ENCODE results near the gene SLC25A44.

Gene SLC25A44, protein sequence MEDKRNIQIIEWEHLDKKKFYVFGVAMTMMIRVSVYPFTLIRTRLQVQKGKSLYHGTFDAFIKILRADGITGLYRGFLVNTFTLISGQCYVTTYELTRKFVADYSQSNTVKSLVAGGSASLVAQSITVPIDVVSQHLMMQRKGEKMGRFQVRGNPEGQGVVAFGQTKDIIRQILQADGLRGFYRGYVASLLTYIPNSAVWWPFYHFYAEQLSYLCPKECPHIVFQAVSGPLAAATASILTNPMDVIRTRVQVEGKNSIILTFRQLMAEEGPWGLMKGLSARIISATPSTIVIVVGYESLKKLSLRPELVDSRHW

DNA sequence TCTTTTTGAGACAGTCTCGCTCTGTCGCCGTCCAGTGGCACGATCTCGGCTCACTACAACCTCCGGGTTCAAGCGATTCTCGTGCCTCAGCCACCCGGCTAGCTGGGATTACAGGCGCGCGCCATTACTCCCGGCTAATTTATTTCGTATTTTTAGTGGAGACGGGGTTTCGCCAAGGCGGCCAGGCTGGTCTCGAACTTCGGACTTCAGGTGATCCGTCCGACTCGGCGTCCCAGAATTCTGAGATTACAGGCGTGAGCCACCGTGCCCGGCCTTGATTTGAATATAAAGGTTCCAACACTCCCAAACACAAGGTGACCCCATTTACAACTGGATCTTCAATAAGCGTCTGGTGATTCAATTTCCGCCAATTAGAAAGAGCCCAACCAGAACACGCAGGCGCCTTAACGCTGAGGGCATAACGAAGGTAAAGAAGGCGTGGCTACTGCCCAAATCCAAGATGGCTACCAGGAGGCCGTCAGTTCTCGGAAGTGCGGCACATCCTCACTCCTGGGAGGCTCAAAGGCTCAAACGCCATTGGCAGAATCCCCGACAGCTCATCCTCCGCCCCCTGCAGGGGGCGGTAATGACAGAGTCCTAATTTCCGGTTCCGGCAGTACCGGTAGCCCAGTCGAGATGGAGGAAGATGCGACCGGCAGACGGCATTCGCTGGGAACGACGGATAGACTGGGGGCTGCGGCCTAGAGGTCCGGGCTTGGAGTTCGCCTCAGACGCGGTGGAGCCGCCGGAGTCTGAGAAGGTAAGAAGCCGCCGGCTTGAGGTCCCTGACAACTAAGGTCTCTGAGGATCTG is at the start of gene SLC25A44:
SLC25A44 (plus strand) TSS at position 617 of the 812 bp plus-strand sequence. CDS start 5,744 bp downstream, outside the sequence.
- DNase-seq (ENCODE audit: low spot score): peak; percentile 100

DNA sequence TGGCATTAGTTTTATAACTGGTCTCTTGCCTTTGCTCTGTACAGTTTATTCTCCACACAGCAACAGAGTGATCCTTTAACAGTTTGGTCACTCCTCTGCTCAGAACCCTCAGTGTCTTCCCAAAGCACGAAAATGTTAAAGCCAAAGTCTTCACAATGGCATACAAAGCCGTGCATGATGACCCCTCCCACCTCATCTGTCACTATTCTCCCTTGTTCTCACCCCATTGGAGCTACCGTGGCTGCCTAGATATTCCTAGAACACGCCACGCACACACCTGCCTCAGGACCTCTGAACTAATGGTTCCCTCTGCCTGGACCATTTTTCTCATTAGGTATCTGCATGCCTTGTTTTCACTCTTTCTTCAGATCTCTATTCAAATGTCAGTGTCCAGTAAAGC is 49.2 kb upstream of the SLC25A44 start:
- no peak for DNase-seq (ENCODE audit: low spot score)

- no peak for DNase-seq (ENCODE audit: low spot score)
Measured at GRCh38 chr1:156145650-156146019, 48.3 kb upstream of the SLC25A44 start.

DNA sequence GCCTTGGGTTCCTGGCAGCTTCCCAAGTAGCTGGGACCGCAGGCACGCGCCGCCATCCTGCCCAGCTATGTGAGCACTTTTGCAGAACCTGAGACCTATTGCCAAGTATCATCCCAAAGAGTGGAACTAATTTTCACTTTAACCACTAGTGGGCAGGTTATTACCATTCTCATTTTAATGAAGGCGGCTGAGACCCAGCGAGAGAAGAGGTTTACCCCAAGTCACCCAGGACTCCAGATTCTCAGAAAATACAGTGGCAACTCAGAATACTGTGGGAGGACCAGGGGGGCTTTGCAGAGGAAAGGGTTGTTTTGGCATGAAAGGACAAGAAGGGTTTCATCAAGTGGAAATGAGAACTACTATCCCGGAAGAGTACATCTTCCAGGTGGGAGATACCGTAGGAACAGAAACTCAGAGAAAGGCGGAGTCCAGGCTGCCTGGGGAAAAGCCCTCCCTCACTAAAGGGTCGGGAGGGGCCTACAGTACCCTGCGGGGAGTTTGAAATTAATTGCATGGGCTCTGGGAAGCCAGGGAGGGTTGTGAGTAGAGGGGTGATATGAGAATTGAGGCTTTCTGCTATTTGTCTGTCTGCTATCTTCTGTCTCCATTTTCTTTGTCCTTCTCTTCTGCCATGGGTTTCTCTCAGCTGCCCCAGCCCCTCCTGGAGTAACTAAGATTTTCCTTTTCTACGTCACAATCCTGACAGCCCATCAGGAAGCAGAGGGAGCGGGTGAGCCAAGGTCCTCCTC is 47.7 kb upstream of the SLC25A44 start:
- peak; percentile 93 for DNase-seq (ENCODE audit: low spot score)

DNA sequence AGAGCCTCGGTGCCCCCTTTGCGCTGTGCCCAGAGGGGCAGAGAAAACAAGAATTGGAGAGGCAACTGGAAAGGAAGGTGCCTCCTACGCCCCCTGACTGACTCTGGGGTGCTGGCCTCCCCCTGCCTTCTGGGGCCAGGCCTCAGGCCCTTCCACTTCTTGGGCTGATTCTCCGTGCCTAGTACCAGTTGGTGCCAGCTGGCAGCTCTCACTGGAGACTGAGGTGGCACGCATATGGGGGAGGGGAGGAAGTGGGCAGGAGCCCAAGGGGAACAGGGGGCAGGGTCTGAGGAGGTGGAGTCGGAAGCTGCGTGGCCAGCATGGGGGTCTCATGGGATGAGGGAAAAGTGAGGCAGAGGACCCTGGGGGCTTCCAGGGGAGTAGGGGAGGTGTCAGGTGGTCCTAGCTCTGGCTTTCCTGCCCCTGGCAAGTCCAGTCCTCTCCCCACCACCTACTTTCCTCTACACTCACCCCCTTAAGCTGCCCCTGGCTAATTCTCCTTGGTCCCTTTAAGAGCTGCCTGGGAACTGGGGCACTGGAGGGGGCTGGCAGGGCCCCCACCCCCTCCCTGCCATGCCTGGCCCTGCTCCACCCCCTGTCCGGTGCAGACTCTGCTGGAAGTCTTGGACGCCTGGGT is 47.0 kb upstream of the SLC25A44 start:
- peak; percentile 80 for DNase-seq (ENCODE audit: low spot score)

- DNase-seq (ENCODE audit: low spot score): no peak
Measured at GRCh38 chr1:156148216-156148615, 45.7 kb upstream of the SLC25A44 start.

GRCh38 chr1:156149374-156150332 is 44.3 kb upstream of the SLC25A44 start:
- DNase-seq (ENCODE audit: low spot score): no peak

- DNase-seq (ENCODE audit: low spot score): no peak
Measured at GRCh38 chr1:156150333-156151011, 43.4 kb upstream of the SLC25A44 start.

DNA sequence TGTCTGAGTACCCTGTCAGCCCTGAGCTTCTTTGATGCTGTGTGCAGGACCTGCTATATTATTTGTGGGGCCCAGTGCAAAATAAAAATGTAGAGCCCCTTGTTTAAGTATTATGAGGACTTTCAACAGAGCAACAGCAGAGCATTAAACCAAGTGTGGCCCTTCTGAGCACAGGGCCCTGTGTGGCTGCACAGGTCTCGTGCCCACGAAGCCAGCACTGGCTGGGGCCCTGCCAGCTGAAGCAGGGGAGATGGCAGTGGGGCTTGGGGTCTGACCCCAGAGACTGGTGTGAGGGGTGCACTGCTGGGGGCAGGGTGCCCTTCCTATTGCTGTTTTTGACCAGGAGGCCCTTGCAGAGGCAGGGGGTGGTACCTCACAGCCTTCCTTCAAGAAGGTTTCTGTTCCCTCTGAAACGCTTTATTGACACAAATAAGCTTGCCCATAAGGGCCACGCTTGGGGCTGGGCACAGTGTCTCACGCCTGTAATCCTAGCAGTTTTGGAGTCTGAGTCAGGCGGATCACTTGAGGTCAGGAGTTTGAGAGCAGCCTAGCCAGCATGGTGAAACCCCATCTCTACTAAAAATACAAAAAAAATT is 42.7 kb upstream of the SLC25A44 start:
- DNase-seq (ENCODE audit: low spot score): peak; percentile 50

GRCh38 chr1:156152628-156153027 is 41.3 kb upstream of the SLC25A44 start:
- no peak for DNase-seq (ENCODE audit: low spot score)

- DNase-seq (ENCODE audit: low spot score): no peak
Measured at GRCh38 chr1:156153362-156153761, 40.5 kb upstream of the SLC25A44 start, which contains the start of gene SEMA4A. SEMA4A (plus strand) TSS chr1:156153585; CDS start chr1:156154579, 994 bp downstream.

GRCh38 chr1:156154317-156154749 is 39.6 kb upstream of the SLC25A44 start:
- peak; percentile 58 for DNase-seq (ENCODE audit: low spot score)

DNA sequence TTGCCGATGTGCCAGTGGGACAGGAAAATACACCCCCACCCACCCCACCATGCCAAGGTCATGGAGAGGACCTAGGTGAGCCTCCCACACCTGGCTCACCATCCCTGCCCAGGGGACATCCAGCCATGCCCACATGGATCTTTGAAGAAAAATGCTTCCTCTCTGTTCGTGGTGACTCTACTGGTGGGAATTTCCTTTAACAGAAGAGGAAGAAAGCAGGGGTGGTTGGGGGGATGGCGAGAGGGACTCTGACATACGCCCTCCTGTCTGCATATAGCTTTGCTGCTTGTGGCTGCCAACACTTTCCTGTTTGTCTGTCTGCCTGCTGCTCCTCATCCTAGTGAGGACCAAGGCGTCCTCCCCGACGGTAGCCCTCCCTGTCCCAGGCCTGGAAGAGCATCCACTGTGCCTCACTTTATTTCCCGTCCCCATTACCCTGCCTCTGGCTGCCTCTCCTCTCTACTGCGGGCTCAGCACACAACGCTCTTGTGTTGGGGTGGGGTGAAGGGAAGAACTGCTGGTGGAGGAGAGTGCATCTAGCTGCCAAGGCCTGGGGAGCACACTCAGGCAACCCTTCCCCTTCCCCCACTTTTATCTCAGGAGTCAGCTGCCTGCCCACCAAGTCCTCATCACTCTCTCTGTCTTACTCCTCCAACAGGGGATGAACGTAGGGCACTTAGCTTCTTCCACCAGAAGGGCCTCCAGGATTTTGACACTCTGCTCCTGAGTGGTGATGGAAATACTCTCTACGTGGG is 38.0 kb upstream of the SLC25A44 start:
- DNase-seq (ENCODE audit: low spot score): no peak

- no peak for DNase-seq (ENCODE audit: low spot score)
Measured at GRCh38 chr1:156157506-156157905, 36.4 kb upstream of the SLC25A44 start.

- DNase-seq (ENCODE audit: low spot score): no peak
Measured at GRCh38 chr1:156157966-156158365, 35.9 kb upstream of the SLC25A44 start.

- no peak for DNase-seq (ENCODE audit: low spot score)
Measured at GRCh38 chr1:156160000-156160742, 33.7 kb upstream of the SLC25A44 start.

DNA sequence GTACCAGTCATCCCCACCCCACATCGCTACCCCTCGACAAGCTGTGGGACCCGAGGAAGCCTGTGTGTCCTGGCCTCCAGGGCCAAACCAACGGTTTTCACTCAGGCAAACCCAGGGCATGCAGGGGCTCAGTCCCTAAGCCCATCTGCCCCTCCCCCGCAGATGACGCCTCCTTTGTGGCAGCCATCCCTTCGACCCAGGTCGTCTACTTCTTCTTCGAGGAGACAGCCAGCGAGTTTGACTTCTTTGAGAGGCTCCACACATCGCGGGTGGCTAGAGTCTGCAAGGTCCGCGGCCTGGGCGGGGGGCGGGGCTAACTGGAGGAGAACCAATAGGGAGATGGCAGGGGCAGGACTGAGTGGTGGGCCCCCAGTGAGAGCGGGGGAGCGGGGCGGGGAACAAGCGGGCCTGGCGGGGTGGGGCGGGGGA is 33.1 kb upstream of the SLC25A44 start:
- peak; percentile 67 for DNase-seq (ENCODE audit: low spot score)

- no peak for DNase-seq (ENCODE audit: low spot score)
Measured at GRCh38 chr1:156162430-156163037, 31.4 kb upstream of the SLC25A44 start.

Measured in pons (tissue), 1 donor.